Mucosa of descending colon (tissue), 3 donors: ENCODE data around the gene CPTP. TPM values are rescaled to one million over a fixed set of nuclear protein-coding genes. Genes with fewer than 3 reads are reported as not detected.
A peak's percentile ranks its signal among the peaks of the same experiment; 100 is the strongest.

Source experiments
- ATAC-seq: fragments of 200-7000 bp; cut with Tn5 transposase; one replicate; pipeline ENCODE4 v1.9.1; 2020; ENCODE audit warnings: mild to moderate bottlenecking, moderate library complexity
- DNase-seq, 3 donors: peaks; one replicate each; pipeline ENCODE4 v3.0.0-alpha.2; 2020
- H3K36me3 ChIP-seq: fragments of 200-600 bp; one replicate; pipeline ENCODE4 v1.8.0; 2021; ENCODE audit warnings: low read depth, mild to moderate bottlenecking
- H3K4me1 ChIP-seq: fragments of 200-600 bp; one replicate; pipeline ENCODE4 v1.8.0; 2021; ENCODE audit warnings: low read depth, mild to moderate bottlenecking
- H3K4me3 ChIP-seq: fragments of 200-600 bp; one replicate; pipeline ENCODE4 v1.8.0; 2021; ENCODE audit warnings: mild to moderate bottlenecking
- H3K9me3 ChIP-seq: fragments of 200-600 bp; one replicate; pipeline ENCODE4 v1.8.0; 2021; ENCODE audit warnings: mild to moderate bottlenecking
- CTCF ChIP-seq: fragments of 200-600 bp; IDR thresholded peaks from one replicate; pipeline ENCODE4 v1.8.0; 2022; ENCODE audit warnings: antibody characterized with exemption, mild to moderate bottlenecking
- intact Hi-C, 2 donors: fragments of 100-400 bp; cut with DNase I in 1 of 2; cut with micrococcal nuclease in 1 of 2; formaldehyde crosslinking; loops; one replicate each; pipeline versions ENCODE4 v1.11.0 to v1.11.1; 2022; cut with DNase I, micrococcal nuclease
- total RNA-seq, 3 donors: library from RNA; stranded (reverse); fragmentation: NEBNext Ultra II Directional in 2 of 3; extraction: Animal tissue kit (Norgen Biotek cat#: 25700) in 2 of 3; gene quantifications; one replicate each; pipeline versions ENCODE4 v1.2.1 to v1.2.4, GENCODE V29; 2021 to 2023
- donor health status: DM: no; HTN: no; CAD: no; lungs with moderate emphysema.
- donor health status: DM: no; HTN: no; CAD: no.
- donor health status: DM: no; HTN: yes; CAD: no.

Gene CPTP
- total RNA-seq, 3 donors from 2014 or later, result 41.2 to 77.9 (median 55.5) TPM

GRCh38 chr1:1298861-1299685, 25.5 kb upstream of the CPTP start:
- Histone ChIP-seq H3K4me1 (no peaks in the 10 kb centered on the region), H3K9me3 (no peaks in the 10 kb centered on the region), H3K36me3 (no peaks in the 10 kb centered on the region), H3K4me3 (no peak overlapping the region)
- no peak for ATAC-seq
- intact Hi-C loops, result loop anchor here in 1 of 2 donors (5.0 kb wide), 1 partner anchor 177 kb away; no protein-coding TSS in a partner anchor
- DNase-seq, result no peak
- no peak for TF ChIP-seq CTCF

- DNase-seq (no peak), ATAC-seq (peak; percentile 13)
- TF ChIP-seq CTCF, result no peak
- H3K4me3 ChIP-seq, result no peak overlapping the region
- no peaks in the 10 kb centered on the region for H3K9me3 ChIP-seq
- peaks cover 4% of the 10 kb centered on the region for H3K4me1 ChIP-seq
- no peaks in the 10 kb centered on the region for H3K36me3 ChIP-seq
- intact Hi-C loops, result loop anchor here in 1 of 2 donors (5.0 kb wide), 1 partner anchor 178 kb away; no protein-coding TSS in a partner anchor
Measured at GRCh38 chr1:1299686-1300351, 24.8 kb upstream of the CPTP start.

GRCh38 chr1:1300352-1300739, 24.3 kb upstream of the CPTP start:
- Histone ChIP-seq H3K9me3 (no peaks in the 10 kb centered on the region), H3K4me1 (peaks cover 9% of the 10 kb centered on the region), H3K36me3 (no peaks in the 10 kb centered on the region), H3K4me3 (no peak overlapping the region)
- no peak for TF ChIP-seq CTCF
- intact Hi-C loops, result no loop called here
- DNase-seq (no peak), ATAC-seq (no peak)

GRCh38 chr1:1302006-1302430, 22.6 kb upstream of the CPTP start:
- intact Hi-C loops, result no loop called here
- Histone ChIP-seq H3K36me3 (no peaks in the 10 kb centered on the region), H3K4me1 (peaks cover 26% of the 10 kb centered on the region), H3K4me3 (no peak overlapping the region), H3K9me3 (no peaks in the 10 kb centered on the region)
- no peak for ATAC-seq
- no peak for TF ChIP-seq CTCF
- DNase-seq, result no peak

- Histone ChIP-seq H3K4me3 (no peak overlapping the region), H3K9me3 (no peaks in the 10 kb centered on the region), H3K4me1 (peaks cover 28% of the 10 kb centered on the region), H3K36me3 (no peaks in the 10 kb centered on the region)
- no peak for TF ChIP-seq CTCF
- intact Hi-C loops, result no loop called here
- ATAC-seq (no peak), DNase-seq (no peak)
Measured at GRCh38 chr1:1302951-1303509, 21.6 kb upstream of the CPTP start.
